ENCODE measurements around the gene ZACN.

The ZACN gene

DNA sequence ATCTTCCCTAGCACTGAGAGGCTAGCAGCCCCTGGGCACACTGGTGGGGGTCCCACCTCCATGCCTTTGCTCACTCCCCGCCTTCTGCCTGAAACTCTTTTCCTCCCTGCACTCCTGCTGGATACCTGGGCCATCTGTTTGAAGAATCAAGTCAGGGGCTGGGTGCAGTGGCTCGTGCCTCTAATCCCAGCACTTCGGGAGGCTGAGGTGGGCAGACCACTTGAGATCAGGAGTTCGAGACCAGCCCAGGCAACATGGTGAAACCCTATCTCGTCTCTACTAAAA is 46.4 kb downstream of the ZACN start:
- no peak for DNase-seq (ENCODE audit: low read depth in 2 of 2)
- TF ChIP-seq, protein P1, sequence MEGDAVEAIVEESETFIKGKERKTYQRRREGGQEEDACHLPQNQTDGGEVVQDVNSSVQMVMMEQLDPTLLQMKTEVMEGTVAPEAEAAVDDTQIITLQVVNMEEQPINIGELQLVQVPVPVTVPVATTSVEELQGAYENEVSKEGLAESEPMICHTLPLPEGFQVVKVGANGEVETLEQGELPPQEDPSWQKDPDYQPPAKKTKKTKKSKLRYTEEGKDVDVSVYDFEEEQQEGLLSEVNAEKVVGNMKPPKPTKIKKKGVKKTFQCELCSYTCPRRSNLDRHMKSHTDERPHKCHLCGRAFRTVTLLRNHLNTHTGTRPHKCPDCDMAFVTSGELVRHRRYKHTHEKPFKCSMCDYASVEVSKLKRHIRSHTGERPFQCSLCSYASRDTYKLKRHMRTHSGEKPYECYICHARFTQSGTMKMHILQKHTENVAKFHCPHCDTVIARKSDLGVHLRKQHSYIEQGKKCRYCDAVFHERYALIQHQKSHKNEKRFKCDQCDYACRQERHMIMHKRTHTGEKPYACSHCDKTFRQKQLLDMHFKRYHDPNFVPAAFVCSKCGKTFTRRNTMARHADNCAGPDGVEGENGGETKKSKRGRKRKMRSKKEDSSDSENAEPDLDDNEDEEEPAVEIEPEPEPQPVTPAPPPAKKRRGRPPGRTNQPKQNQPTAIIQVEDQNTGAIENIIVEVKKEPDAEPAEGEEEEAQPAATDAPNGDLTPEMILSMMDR (IDR thresholded peaks at IDR 0.05; ENCODE audit: low read depth, low read length), result no peak
- no peak overlapping the region for H3K4me3 ChIP-seq (replicated peaks in 1 of 2; ENCODE audit: low read depth in 2 of 2, low read length in 2 of 2)

DNA sequence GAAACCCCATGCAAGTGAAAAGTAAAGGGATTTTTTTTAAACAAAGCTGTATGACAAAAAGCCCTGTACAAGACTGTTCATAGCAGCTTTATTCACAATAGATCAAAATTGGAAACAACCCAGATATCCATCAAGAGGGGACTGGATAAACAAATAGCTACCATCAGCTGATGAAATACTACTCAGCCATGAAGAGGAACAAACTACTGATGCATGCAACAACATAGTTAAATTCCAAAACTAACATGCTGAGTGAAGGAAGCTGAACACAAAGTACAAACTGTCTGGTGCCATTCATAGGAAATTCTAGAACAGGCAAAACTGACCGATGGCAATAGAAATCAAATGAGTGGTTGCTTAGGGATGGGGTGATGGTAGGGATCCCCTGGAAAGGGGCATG is 46.9 kb downstream of the ZACN start:
- TF ChIP-seq, protein P1 (IDR thresholded peaks at IDR 0.05; ENCODE audit: low read depth, low read length), result no peak
- H3K4me3 ChIP-seq (replicated peaks in 1 of 2; ENCODE audit: low read depth in 2 of 2, low read length in 2 of 2), result no peak overlapping the region
- no peak for DNase-seq (ENCODE audit: low read depth in 2 of 2)

DNA sequence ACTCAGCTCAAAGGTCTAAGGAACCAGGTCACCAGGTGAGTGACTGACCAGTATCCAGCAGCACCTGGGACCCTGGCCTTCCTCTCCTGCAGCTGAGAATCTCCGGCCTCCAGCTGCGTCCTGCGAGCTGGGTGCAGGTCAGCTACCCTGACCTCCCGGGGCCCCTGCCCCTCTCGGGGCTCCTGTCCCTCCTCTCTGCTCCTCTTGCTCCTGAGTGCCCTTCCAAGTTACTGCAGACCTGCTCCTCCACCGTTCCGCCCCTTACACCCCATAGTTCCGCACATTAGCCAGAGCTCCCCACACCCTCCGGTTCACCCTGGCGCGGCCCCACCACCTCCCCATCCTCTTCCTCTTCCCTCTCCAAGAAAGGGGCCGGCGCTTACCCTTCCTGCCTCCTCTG is 51.5 kb downstream of the ZACN start:
- TF ChIP-seq, protein P1 (IDR thresholded peaks at IDR 0.05; ENCODE audit: low read depth, low read length), result no peak
- H3K4me3 ChIP-seq (replicated peaks in 1 of 2; ENCODE audit: low read depth in 2 of 2, low read length in 2 of 2), result no peak overlapping the region
- DNase-seq (ENCODE audit: low read depth in 2 of 2), result no peak

DNA sequence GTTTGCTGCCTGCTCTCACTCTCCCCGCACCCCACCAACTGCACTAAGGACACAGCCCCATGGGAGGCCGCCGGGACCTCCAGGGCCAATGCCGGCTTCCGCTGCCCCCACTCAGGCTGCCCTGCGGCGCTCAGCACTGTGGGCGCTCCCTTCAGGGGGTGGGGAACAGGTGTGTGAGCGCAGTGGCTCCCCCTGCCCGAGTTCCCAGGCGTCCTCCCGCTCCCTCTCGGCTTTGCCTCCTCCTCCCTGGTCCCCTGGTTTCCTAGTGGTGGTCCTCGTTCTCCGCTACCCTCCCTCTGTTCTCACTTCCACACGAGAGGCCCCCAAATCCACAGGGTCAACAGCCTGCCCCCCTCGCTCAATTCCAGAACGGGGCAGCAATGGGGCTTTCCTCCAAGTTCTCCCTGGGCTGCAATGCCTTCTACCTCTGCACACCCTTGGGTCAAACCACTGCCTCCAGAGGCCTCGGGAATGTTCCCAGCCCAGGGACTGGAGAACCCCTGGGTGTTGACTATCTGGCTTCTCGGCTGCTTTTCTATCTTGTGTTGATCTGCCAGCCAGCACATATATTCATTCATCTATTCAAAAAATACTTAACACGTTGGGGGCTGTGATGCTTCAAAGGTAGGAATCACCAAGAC is 52.2 kb downstream of the ZACN start:
- TF ChIP-seq, protein P1 (IDR thresholded peaks at IDR 0.05; ENCODE audit: low read depth, low read length), result no peak
- no peak overlapping the region for H3K4me3 ChIP-seq (replicated peaks in 1 of 2; ENCODE audit: low read depth in 2 of 2, low read length in 2 of 2)
- no peak for DNase-seq (ENCODE audit: low read depth in 2 of 2)

- DNase-seq (ENCODE audit: low read depth in 2 of 2), result no peak
- TF ChIP-seq, protein P1 (IDR thresholded peaks at IDR 0.05; ENCODE audit: low read depth, low read length), result no peak
- H3K4me3 ChIP-seq (replicated peaks in 1 of 2; ENCODE audit: low read depth in 2 of 2, low read length in 2 of 2), result no peak overlapping the region
These were observed 53.0 kb downstream of the ZACN start for GRCh38 chr17:76131692-76132573.

Data from cardiac fibroblast (primary cell).